Activated effector memory CD4-positive, alpha-beta T cell treated with Interleukin-2 at 50 U/mL for 16 hours (primary cell): Measurements from ENCODE around the gene MGLL.

Experiments
- DNase-seq: peaks from one replicate; pipeline ENCODE4 v3.0.0-alpha.2; 2020

The MGLL gene

DNA sequence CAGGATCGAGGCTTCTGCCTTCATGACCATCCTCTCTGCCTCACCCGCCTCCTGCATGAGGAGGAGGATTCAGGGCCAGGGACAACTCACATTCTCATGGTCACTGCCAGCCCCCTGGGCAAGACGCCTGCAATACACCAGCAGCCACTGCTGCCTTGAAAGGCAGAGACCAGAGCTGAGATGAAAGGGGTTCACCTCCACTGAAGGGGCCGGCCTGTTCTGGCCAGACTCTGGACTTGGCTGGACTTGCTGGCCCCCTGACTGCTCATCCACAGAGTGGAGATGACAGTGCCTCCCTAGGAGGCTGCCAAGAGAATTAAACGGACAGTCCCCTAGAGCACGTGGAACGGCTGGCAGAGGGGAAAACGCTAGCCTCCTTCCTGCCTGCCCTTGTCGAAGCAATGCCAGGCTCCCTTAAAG is 35.2 kb downstream of the MGLL start:
- DNase-seq = no peak

DNA sequence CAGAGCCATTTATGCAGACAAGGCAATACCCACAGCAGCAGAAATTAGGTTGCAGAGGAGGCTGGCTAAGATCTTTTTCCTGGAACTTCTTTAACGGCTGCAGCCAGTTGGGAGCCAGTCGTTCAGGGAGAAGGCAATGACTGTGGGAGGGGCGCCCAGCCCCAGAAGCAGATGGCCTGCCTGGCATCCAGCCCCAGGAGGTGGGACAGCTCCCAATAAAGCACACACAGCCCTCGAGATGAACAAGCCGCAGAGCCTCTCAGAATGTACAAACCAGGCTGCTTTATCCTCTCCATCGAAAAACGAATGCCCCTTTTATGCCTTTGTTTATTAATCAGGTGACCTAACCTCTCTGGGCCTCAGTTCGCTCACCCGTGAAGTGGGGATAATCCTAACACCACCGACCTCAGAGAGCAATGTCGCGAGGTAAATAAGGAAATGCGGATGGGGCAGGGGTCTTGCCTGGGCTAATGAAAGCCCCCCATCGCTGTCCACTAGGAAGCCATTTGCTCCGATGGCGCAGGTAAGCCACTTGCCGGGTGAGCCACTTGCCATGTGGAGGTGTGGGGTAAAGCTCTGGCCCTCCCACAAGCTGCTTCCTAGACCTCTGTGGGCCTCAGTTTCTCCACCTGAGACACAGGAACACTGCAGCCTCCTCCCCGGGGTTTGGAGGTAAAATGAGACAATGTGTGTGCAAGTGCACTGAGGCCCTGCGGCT is 35.8 kb downstream of the MGLL start:
- no peak for DNase-seq

GRCh38 chr3:127785711-127786265 is 36.5 kb downstream of the MGLL start:
- DNase-seq = no peak

DNA sequence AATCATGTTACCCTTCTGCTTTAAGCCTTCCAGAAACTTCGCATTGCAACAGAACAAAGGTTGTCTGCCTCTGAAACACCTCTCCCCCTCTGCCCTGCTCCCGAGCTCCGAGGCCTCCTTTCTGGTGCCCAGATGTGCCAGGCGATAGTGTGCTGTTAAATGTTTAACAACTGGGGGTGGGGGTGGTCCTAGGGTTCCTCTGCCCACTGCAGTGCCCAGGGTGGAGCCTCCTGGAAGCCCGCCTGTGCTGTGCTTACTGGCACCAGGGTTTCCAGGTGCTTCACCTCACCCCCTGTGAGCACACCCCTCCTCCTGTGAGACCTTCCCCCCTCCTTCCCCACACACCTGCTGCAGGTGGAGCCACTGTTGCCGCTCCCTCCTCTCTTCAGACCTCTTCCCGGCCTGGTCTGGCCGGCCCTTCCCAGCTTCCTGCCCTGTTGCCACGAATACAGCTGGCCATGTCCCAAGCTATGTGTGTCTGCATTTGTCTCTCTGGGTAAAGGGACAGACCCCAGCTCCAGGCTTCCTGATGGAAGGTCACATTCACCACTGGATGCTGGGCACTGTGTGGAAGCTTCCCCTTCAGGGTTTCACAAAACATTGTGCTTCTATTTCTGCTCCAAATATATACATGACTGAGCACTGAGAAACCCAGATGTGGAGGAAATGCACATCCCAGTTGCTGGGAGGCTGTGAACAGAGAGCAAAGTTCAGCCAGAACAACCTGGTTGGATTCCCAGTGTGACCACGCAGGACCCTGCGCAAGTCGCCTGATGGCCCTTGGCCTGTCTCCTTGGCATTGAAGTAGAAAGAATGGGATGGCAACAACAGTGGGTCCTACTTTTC is 37.2 kb downstream of the MGLL start:
- DNase-seq = no peak

DNA sequence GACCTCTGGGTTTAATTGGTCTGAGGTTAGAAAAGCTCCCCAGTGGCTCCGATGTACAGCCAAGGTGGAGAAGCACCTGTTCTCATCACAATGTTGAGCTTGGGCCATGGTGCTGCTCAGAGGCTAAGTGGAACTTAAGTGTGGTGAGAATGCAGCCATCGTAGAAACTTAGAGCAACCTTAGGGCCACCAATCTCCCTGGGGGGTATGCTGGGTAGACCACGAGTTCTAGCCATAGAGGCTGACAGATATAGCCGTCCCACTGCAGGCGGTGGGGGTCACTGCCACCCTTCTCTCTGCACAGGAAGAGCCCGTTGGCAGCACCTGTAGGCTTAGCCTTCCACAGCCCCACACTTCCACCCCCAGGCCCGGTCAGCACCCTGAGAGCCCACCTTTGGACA is 38.0 kb downstream of the MGLL start:
- no peak for DNase-seq

DNA sequence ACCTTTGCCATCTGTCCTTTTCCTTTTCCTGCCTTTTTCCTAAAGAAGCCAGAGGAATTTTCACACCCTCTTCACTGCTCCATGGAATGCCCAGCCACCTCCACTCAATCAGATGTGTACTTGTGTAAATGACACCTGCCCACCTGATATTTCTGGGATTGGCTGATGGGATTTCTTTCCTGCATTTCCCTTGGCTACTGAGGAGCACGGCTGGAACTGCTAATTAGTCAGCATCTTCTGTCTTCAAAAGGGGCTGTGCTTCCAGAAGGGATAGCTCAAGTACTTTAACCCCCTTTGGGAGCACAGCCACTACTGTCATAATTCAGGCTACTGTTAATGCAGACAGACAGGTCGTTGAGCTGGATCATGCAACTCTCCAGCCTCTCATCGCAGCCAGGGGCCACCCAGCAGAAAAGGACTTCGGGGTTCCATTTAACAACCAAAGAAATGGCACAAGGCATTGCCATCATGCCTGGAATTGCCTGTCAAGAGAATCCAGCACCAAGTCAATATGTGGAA is 38.6 kb downstream of the MGLL start:
- DNase-seq = no peak

- no peak for DNase-seq
Observed at GRCh38 chr3:127783166-127783565, 39.1 kb downstream of the MGLL start.

DNA sequence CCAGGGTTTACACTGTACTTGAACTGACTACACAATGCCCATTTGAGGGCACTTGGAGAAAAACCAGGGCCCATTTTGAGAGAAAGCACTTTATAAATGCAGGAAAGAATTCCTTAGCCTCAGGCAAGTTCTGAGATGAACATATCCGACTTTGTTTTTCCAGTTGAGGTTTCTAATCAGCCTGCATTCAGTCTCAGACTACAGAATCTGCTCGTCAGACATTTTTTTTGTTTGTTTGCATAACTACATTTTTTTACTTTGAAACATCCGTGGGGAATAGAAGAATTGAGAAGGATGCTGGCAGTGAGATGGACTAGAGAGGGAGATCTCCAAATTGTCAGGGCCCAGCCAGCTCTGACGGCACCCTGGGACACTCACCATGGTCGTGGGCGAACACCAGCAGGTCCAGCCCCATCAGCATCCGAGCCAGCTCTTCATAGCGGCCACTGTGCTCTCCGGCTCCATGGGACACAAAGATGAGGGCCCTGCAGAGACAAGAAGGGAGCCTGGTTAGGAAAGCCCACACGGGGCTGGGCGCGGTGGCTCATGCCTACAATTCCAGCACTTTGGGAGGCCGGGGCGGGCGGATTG is 40.8 kb downstream of the MGLL start:
- DNase-seq = no peak

DNA sequence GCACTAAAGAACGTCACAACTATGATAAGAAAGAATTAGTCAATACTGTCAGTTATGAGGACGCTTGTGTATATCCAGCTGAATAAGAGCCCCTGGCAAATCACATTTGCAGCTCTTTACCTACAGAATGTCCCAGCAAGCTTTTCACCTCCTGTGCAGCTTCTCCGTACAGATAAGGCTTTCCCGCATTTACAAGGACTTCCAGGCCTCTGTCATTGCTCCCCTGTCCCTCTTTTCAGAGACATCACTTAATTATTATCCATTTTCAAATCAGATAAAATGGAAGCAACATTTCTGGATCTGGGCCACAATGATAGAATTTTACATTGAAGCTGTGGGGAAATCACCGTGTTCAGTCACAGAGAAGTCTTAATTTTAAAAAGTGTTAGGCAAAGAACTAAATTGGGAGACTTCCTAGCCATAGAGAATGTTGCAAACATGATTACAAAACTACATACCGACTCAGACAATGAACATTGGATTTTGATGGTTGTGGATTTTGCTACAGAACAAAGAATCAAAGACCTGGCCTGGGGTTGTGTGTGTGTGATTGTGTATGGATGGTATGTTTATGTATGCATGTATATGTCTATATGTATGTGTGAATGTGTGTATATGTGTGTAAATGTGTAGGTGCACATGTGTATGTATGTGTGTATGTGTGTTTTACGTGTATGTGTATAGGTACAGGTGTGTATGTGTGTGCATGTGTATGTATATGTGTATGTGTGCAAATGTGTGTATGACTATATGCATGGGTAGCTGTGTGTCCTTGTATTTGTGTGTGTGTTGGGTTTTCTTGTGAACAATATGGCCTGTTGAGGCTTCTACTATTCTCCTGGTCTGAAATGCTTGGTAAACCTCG is 41.5 kb downstream of the MGLL start:
- no peak for DNase-seq

DNA sequence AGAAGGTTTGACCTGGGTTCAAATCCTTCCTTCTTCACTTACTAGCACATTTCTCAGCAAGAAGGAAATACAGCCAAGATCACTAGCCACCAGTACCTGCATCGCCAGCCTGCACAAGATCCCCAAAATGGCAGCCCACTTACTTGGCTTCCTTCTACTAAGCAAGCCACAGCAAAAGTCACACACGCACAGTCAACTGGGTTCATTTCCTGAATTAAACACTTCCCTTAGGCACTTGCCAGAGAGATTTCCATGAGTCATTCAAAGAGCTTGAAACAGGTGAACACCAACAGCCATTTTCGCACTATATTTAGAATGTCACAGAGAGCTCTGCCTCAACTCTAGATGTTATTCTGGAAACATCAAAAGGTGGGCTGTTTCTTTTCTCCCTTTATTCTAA is 42.6 kb downstream of the MGLL start:
- DNase-seq = no peak

- no peak for DNase-seq
Observed at GRCh38 chr3:127777921-127778656, 44.2 kb downstream of the MGLL start.

DNA sequence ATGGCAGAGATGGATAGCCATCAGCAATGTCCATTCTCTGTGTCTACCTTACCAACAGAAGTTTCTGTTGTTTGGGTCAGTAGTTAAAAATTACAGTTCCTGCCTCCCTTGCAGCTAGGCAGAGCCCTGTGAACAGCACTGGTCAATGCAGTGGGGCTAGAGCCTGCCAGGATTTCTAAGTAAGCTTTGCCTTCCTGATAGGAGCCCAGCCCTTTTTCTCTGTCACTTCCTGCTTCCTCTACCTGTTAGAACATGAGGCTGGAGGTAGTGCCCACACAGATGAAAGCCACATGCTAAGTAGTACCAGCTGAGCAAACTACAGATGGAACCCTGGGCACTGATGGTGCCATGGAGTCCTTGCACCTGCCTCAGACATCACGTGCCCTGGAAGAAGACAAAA is 45.0 kb downstream of the MGLL start:
- DNase-seq = no peak

- DNase-seq = no peak
Observed at GRCh38 chr3:127776347-127776746, 46.0 kb downstream of the MGLL start.

- no peak for DNase-seq
Observed at GRCh38 chr3:127775398-127776109, 46.8 kb downstream of the MGLL start.

- DNase-seq = no peak
Observed at GRCh38 chr3:127774647-127775046, 47.7 kb downstream of the MGLL start.

DNA sequence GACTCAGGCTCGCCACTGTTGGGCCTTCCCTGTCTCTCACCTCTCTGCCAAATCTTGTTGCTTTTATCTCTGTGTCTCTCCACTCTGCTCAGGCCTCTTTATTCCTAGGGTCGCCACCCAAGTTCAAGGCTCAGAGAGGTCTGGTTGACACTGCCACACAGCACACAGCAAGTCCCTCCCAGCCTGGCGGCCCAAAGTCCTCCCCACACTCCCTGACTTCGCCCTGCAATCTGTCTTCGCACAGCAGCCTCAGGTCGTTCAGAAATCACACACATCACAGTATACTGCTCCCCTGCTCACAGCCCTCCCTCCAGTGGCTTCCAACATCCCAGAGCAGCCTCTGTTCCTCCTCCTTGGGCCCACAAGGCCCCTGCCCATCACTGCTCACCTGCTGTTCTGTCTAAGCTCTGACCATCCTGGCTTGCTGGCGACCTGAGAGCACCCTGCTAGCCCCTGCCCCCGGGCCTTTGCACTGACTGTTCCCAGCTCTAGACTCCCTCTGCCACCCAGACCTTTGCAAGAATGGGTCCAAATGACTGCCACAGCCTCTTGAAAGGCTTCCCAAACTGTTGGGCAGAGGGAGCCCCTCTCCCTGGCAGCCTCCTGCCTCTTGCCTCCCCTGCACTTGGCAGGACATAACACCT is 48.4 kb downstream of the MGLL start:
- no peak for DNase-seq

DNA sequence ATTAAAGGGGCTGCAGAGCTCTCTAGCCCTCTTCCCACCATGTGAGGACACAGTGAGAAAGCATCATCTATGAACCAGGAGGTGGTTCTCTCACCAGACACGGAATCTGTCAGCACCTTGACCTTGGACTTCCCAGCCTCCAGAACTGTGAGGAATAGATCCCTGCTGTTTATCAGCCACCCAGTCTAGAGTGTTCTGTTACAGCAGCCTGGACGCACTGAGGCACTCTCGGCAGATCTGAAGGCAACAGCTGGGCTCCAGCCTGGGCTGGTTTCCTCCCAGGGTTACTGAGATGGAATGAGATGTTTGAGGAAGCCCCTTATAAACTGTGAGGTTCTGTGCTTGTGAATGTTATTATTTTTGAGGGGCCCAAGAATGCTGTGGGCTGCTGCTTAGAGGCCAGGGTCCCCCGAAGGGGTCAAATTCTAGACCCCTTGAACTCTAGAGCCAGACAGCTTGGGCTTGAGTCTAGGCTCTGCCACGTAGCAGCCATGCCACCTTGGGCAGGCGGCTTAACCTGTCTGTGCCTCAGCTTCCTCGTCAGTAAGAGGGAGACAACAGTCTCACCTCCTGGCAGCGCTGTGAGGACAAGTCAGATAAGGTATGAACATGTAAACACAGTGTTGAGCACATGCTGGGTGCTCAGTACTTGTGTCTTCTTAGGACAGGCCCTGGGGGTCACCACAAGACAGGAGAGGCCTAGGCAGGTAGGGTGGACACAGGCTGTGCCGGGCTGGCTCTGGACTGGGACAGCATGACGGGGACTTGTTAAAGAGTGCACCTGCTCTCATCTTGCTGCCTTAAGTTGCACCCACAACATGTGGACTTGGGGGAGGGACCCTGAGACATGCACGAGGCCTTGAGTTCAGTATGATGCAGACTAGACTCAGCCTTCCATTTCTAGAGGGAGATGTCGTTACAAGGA is 49.2 kb downstream of the MGLL start:
- no peak for DNase-seq

DNA sequence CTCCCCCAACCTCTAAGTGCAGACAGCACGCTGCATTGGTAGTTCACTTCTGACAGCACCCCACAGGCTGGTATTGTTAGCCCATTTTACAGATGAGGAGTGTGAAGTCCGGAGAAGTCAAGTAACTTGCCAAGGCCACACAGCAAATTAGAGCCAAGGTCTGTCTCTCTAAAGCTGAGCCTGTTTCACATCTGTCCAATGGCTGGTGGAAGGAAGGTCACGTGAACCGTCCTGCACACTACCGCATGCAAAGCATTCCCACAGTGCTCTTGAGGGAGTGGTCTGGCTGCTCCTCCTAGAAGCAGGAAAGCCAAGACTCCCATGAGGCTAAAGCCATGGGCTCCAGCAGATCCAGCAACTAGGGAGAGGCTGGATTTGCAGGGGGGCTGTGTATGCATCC is 50.0 kb downstream of the MGLL start:
- no peak for DNase-seq

- DNase-seq = no peak
Observed at GRCh38 chr3:127771746-127772145, 50.6 kb downstream of the MGLL start.
